Liver (tissue), 9 donors: ENCODE measurements around the gene ANKRD65. TPM values are rescaled to one million over a fixed set of nuclear protein-coding genes. Genes with fewer than 3 reads are reported as not detected.
A peak's percentile ranks its signal among the peaks of the same experiment; 100 is the strongest.

ENCODE experiments used
- DNase-seq: peaks from one replicate; pipeline ENCODE4 v3.0.0-alpha.2; 2017; ENCODE audit warnings: low spot score
- H3K27ac ChIP-seq, 2 donors: one replicate each; pipeline ENCODE4 v1.7.0; 2013; ENCODE audit warnings: inconsistent platforms in 2 of 2, low read length in 2 of 2, control low read depth in 1 of 2, low read depth in 1 of 2, mild to moderate bottlenecking in 1 of 2
- H3K27me3 ChIP-seq, 4 donors: one replicate each; pipeline versions ENCODE4 v1.6.1 to v1.7.0; 2013; ENCODE audit warnings: low read length in 3 of 4, inconsistent platforms in 1 of 4, mild to moderate bottlenecking in 1 of 4, moderate library complexity in 1 of 4; ENCODE audit not compliant: control insufficient read depth in 4 of 4, insufficient read depth in 4 of 4
- H3K36me3 ChIP-seq, 4 donors: one replicate each; pipeline versions ENCODE4 v1.6.1 to v1.7.0; 2013; ENCODE audit warnings: low read length in 3 of 4, mild to moderate bottlenecking in 3 of 4, low read depth in 1 of 4, moderate library complexity in 1 of 4; ENCODE audit not compliant: control insufficient read depth in 4 of 4, insufficient read depth in 3 of 4
- H3K4me1 ChIP-seq, 4 donors: one replicate each; pipeline versions ENCODE4 v1.6.1 to v1.7.0; 2013; ENCODE audit warnings: low read length in 3 of 4, mild to moderate bottlenecking in 3 of 4, moderate library complexity in 1 of 4; ENCODE audit not compliant: control insufficient read depth in 4 of 4, insufficient read depth in 4 of 4
- H3K4me3 ChIP-seq, 3 donors: one replicate each; pipeline versions ENCODE4 v1.6.1 to v1.7.0; 2013; ENCODE audit warnings: low read length in 3 of 3, control low read depth in 1 of 3, low read depth in 1 of 3, mild to moderate bottlenecking in 1 of 3
- H3K9ac ChIP-seq, 2 donors: one replicate each; pipeline ENCODE4 v1.7.0; 2013; ENCODE audit warnings: low read length in 2 of 2, mild to moderate bottlenecking in 2 of 2, moderate library complexity in 2 of 2, control low read depth in 1 of 2, low read depth in 1 of 2
- H3K9me3 ChIP-seq, 4 donors: one replicate each; pipeline versions ENCODE4 v1.6.1 to v1.7.0; 2013; ENCODE audit warnings: low read length in 3 of 4; ENCODE audit not compliant: control insufficient read depth in 4 of 4
- CTCF ChIP-seq: fragments of 150-350 bp; IDR thresholded peaks from 2 replicates; pipeline ENCODE4 v1.5.1; 2017; ENCODE audit warnings: improper control_type of control experiment, low read depth, low read length; ENCODE audit not compliant: missing input control
- EGR1 ChIP-seq, 2 donors: IDR thresholded peaks; 2 replicates each; pipeline ENCODE4 v1.6.1; 2016 to 2018; ENCODE audit warnings: antibody characterized with exemption in 2 of 2, low read depth in 2 of 2
- FOXA1 ChIP-seq: IDR thresholded peaks from 2 replicates; pipeline ENCODE4 v1.6.1; 2016; ENCODE audit warnings: antibody characterized with exemption
- FOXA2 ChIP-seq: IDR thresholded peaks from 2 replicates; pipeline ENCODE4 v1.6.1; 2016; ENCODE audit warnings: antibody characterized with exemption
- GABPA ChIP-seq, 2 donors: IDR thresholded peaks in 1 of 2; conservative IDR thresholded peaks in 1 of 2; 2 replicates each; pipeline ENCODE4 v1.6.1; 2016; ENCODE audit warnings: antibody characterized with exemption in 2 of 2, mild to moderate bottlenecking in 1 of 2, moderate library complexity in 1 of 2
- HNF4A ChIP-seq, 2 donors: conservative IDR thresholded peaks; 2 replicates each; pipeline ENCODE4 v1.6.1; 2016; ENCODE audit warnings: antibody characterized with exemption in 2 of 2, mild to moderate bottlenecking in 2 of 2
- HNF4G ChIP-seq: IDR thresholded peaks from 2 replicates; pipeline ENCODE4 v1.6.1; 2016; ENCODE audit warnings: antibody characterized with exemption
- JUND ChIP-seq, 2 donors: IDR thresholded peaks; 2 replicates each; pipeline ENCODE4 v1.6.1; 2016; ENCODE audit warnings: antibody characterized with exemption in 2 of 2
- MAX ChIP-seq: IDR thresholded peaks from 2 replicates; pipeline ENCODE4 v1.6.1; 2016; ENCODE audit warnings: antibody characterized with exemption
- NR2F2 ChIP-seq: IDR thresholded peaks from 2 replicates; pipeline ENCODE4 v1.6.1; 2016; ENCODE audit warnings: antibody characterized with exemption
- RAD21 ChIP-seq, 2 donors: IDR thresholded peaks; 2 replicates each; pipeline ENCODE4 v1.6.1; 2016; ENCODE audit warnings: antibody characterized with exemption in 2 of 2, mild to moderate bottlenecking in 2 of 2
- RXRA ChIP-seq, 2 donors: IDR thresholded peaks; 2 replicates each; pipeline ENCODE4 v1.6.1; 2017 to 2018; ENCODE audit warnings: antibody characterized with exemption in 2 of 2, mild to moderate bottlenecking in 1 of 2
- SP1 ChIP-seq: IDR thresholded peaks from 2 replicates; pipeline ENCODE4 v1.6.1; 2018; ENCODE audit warnings: antibody characterized with exemption, mild to moderate bottlenecking
- TAF1 ChIP-seq: conservative IDR thresholded peaks from 2 replicates; pipeline ENCODE4 v1.6.1; 2016; ENCODE audit warnings: antibody characterized with exemption, mild to moderate bottlenecking
- YY1 ChIP-seq: IDR thresholded peaks from 2 replicates; pipeline ENCODE4 v1.6.1; 2016; ENCODE audit warnings: antibody characterized with exemption, mild to moderate bottlenecking
- WGBS: extraction: QIAGEN DNeasy Blood & Tissue Kit; methylation state at CpG from one replicate; pipeline ENCODE4 v1.1.7; 2013; 5-methylcytosine and 5-hydroxymethylcytosine counted together
- polyA plus RNA-seq, 2 donors: library from polyadenylated mRNA; stranded (reverse) in 1 of 2; unstranded in 1 of 2; fragments of 200-250 nt in 1 of 2; fragments of >200 nt in 1 of 2; fragmentation: Nextera tagmentation in 1 of 2; extraction: Ambion mirVana in 1 of 2; gene quantifications; one replicate each; pipeline versions ENCODE4 v1.2.1 to v1.2.3, GENCODE V29; 2013 to 2015
- total RNA-seq, 2 donors: library from RNA; depleted of rRNA; stranded (reverse); fragments of >200 nt; gene quantifications; one replicate each; pipeline ENCODE4 v1.2.3, GENCODE V29; 2014
- TF ChIP-seq, protein P1 (sequence below): IDR thresholded peaks from 2 replicates; pipeline ENCODE4 v1.6.1; 2016; ENCODE audit warnings: antibody characterized with exemption
- TF ChIP-seq, protein P2 (sequence below): IDR thresholded peaks from 2 replicates; pipeline ENCODE4 v1.6.1; 2016; ENCODE audit warnings: antibody characterized with exemption, mild to moderate bottlenecking
- TF ChIP-seq, protein P3 (sequence below): IDR thresholded peaks from 2 replicates; pipeline ENCODE4 v1.6.1; 2016; ENCODE audit warnings: antibody characterized with exemption
- donor health status: healthy.
- donor health status: healthy.
- donor health status: healthy.
- donor health status: healthy.
- donor health status: healthy.

The ANKRD65 gene
- total and polyA plus RNA-seq, 4 donors, result 0.14 to 0.31 (median 0.23) TPM

DNA sequence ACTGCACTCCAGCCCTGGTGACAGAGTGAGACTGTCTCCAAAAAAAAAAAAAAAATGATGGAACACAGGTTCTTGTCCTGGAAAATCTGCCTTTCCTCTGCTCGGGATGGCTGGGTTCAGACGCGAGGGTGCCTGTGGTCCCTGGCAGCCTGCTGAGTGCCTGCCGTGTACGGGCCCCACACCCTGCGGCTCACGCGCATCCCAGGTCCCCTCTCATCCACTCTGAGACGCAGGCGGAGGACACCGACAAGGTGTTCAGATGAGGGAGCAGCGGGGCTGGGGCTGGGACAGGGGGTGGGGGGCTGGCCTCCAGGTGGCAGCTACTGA is 4.3 kb upstream of the ANKRD65 start:
- DNase-seq, result peak; percentile 31
- Histone ChIP-seq H3K4me1 (peaks cover 3 to 12% (median 10%) of the 10 kb centered on the region in 4 donors), H3K9me3 (no peaks in the 10 kb centered on the region), H3K27me3 (no peaks in the 10 kb centered on the region), H3K36me3 (no peaks in the 10 kb centered on the region), H3K27ac (no peak overlapping the region), H3K4me3 (no peak overlapping the region), H3K9ac (no peak overlapping the region)
- WGBS, result 89% methylated on average over 12 of the region's 12 CpGs
- no peak for TF ChIP-seq SP1
- TF ChIP-seq, protein P1, sequence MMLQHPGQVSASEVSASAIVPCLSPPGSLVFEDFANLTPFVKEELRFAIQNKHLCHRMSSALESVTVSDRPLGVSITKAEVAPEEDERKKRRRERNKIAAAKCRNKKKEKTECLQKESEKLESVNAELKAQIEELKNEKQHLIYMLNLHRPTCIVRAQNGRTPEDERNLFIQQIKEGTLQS, result no peak
- no peak for TF ChIP-seq HNF4A (conservative IDR thresholded peaks at IDR 0.05)
- no peak for TF ChIP-seq TAF1
- TF ChIP-seq RXRA (IDR thresholded peaks at IDR 0.05), result no peak
- no peak for TF ChIP-seq HNF4G
- TF ChIP-seq FOXA1, result no peak
- no peak for TF ChIP-seq CTCF
- TF ChIP-seq, protein P2, sequence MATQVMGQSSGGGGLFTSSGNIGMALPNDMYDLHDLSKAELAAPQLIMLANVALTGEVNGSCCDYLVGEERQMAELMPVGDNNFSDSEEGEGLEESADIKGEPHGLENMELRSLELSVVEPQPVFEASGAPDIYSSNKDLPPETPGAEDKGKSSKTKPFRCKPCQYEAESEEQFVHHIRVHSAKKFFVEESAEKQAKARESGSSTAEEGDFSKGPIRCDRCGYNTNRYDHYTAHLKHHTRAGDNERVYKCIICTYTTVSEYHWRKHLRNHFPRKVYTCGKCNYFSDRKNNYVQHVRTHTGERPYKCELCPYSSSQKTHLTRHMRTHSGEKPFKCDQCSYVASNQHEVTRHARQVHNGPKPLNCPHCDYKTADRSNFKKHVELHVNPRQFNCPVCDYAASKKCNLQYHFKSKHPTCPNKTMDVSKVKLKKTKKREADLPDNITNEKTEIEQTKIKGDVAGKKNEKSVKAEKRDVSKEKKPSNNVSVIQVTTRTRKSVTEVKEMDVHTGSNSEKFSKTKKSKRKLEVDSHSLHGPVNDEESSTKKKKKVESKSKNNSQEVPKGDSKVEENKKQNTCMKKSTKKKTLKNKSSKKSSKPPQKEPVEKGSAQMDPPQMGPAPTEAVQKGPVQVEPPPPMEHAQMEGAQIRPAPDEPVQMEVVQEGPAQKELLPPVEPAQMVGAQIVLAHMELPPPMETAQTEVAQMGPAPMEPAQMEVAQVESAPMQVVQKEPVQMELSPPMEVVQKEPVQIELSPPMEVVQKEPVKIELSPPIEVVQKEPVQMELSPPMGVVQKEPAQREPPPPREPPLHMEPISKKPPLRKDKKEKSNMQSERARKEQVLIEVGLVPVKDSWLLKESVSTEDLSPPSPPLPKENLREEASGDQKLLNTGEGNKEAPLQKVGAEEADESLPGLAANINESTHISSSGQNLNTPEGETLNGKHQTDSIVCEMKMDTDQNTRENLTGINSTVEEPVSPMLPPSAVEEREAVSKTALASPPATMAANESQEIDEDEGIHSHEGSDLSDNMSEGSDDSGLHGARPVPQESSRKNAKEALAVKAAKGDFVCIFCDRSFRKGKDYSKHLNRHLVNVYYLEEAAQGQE, result no peak
- no peak for TF ChIP-seq GABPA (IDR thresholded peaks at IDR 0.05 in 1 of 2, conservative IDR thresholded peaks at IDR 0.05 in 1 of 2)
- no peak for TF ChIP-seq FOXA2
- no peak for TF ChIP-seq YY1
- TF ChIP-seq RAD21 (IDR thresholded peaks at IDR 0.05), result no peak
- TF ChIP-seq, protein P3, sequence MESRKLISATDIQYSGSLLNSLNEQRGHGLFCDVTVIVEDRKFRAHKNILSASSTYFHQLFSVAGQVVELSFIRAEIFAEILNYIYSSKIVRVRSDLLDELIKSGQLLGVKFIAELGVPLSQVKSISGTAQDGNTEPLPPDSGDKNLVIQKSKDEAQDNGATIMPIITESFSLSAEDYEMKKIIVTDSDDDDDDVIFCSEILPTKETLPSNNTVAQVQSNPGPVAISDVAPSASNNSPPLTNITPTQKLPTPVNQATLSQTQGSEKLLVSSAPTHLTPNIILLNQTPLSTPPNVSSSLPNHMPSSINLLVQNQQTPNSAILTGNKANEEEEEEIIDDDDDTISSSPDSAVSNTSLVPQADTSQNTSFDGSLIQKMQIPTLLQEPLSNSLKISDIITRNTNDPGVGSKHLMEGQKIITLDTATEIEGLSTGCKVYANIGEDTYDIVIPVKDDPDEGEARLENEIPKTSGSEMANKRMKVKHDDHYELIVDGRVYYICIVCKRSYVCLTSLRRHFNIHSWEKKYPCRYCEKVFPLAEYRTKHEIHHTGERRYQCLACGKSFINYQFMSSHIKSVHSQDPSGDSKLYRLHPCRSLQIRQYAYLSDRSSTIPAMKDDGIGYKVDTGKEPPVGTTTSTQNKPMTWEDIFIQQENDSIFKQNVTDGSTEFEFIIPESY, result no peak
- TF ChIP-seq MAX, result no peak

DNA sequence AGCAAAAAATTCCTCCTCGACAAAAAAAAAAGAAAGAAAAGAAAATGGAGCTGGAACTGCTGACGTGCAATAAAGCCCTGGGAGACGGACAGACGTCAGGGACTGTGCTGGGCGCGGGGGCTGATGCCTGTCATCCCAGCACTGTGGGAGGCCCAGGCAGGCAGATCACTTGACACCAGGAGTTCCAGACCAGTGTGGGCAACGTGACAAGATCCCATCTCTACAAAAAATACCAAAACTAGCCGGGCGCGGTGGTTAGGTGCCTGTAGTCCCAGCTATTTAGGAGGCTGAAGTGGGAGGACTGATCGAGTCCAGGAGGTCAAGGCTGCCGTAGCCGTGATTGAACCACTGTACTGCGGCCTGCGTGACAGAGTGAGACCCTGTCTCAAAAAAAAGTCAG is 3.6 kb upstream of the ANKRD65 start:
- 94% methylated on average over 15 of the region's 15 CpGs for WGBS
- no peaks in the 10 kb centered on the region for H3K9me3 ChIP-seq
- no peaks in the 10 kb centered on the region for H3K36me3 ChIP-seq
- H3K27ac ChIP-seq, result no peak overlapping the region
- H3K4me3 ChIP-seq, result no peak overlapping the region
- peaks cover 3 to 10% (median 4%) of the 10 kb centered on the region in 4 donors for H3K4me1 ChIP-seq
- no peak for DNase-seq
- no peaks in the 10 kb centered on the region for H3K27me3 ChIP-seq
- H3K9ac ChIP-seq, result no peak overlapping the region
- TF ChIP-seq GABPA (IDR thresholded peaks at IDR 0.05 in 1 of 2, conservative IDR thresholded peaks at IDR 0.05 in 1 of 2) (no peak), JUND (IDR thresholded peaks at IDR 0.05) (no peak), RAD21 (IDR thresholded peaks at IDR 0.05) (no peak), HNF4G (no peak), MAX (no peak), NR2F2 (no peak), SP1 (no peak), FOXA1 (no peak), EGR1 (IDR thresholded peaks at IDR 0.05; ENCODE audit: low read depth in 2 of 2) (no peak), HNF4A (conservative IDR thresholded peaks at IDR 0.05) (no peak)
- TF ChIP-seq, protein P2, result no peak
- TF ChIP-seq, protein P3, result no peak
